ENCODE results near the gene COPZ1. TPM values are rescaled to one million over a fixed set of nuclear protein-coding genes. Genes with fewer than 3 reads are reported as not detected.
A peak's percentile ranks its signal among the peaks of the same experiment; 100 is the strongest.

COPZ1 gene
- total RNA-seq, 4 donors from 2014 or later, result 91.8 to 145 (median 107) TPM

- H3K27me3 ChIP-seq, result no peaks in the 10 kb centered on the region
- intact Hi-C loops (cut with DNase I; ENCODE audit: low total_unique reads) (no loop called here), in situ Hi-C loops (cut with MboI; ENCODE audit: low sequenced_read_pairs in 4 of 4) (loop anchor here (5.0 to 25.0 kb wide), 5 partner anchors 91 to 381 kb away; partner anchors contain the start of genes HOXC10 (in 2 of the 4), HOXC8 (in 2 of the 4) and HOXC9 (in 2 of the 4))
- ATAC-seq (peak in 1 of 2 donors; percentile 3), DNase-seq (no peak)
- H3K4me1 ChIP-seq, result peaks cover 29 to 30% of the 10 kb centered on the region in 2 donors
- H3K4me3 ChIP-seq, result peak overlapping the region; percentile 46 to 68 (median 48)
- H3K27ac ChIP-seq, result peak overlapping the region in 1 of 4 donors; percentile 45
- H3K36me3 ChIP-seq, result no peaks in the 10 kb centered on the region
- H3K9me3 ChIP-seq, result no peaks in the 10 kb centered on the region
- TF ChIP-seq CTCF (IDR thresholded peaks at IDR 0.05 in 4 of 5, conservative IDR thresholded peaks at IDR 0.05 in 1 of 5) (no peak), POLR2A (IDR thresholded peaks at IDR 0.05) (no peak)
Observed at GRCh38 chr12:54368025-54368708, 43.2 kb downstream of the COPZ1 start.

GRCh38 chr12:54368709-54369596 is 44.0 kb downstream of the COPZ1 start:
- Histone ChIP-seq H3K36me3 (no peaks in the 10 kb centered on the region), H3K9me3 (no peaks in the 10 kb centered on the region), H3K27me3 (no peaks in the 10 kb centered on the region), H3K4me1 (peaks cover 29 to 30% of the 10 kb centered on the region in 2 donors), H3K27ac (peak overlapping the region; percentile 34 to 60 (median 50)), H3K4me3 (peak overlapping the region; percentile 46 to 68 (median 48))
- peak; percentile 74 to 87 (median 79) for TF ChIP-seq CTCF (IDR thresholded peaks at IDR 0.05 in 4 of 5, conservative IDR thresholded peaks at IDR 0.05 in 1 of 5)
- no peak for TF ChIP-seq POLR2A (IDR thresholded peaks at IDR 0.05)
- in situ Hi-C loops (cut with MboI; ENCODE audit: low sequenced_read_pairs in 4 of 4) (loop anchor here (5.0 to 25.0 kb wide), 5 partner anchors 92 to 382 kb away; partner anchors contain the start of genes HOXC10 (in 2 of the 4), HOXC8 (in 2 of the 4) and HOXC9 (in 2 of the 4)), intact Hi-C loops (cut with DNase I; ENCODE audit: low total_unique reads) (no loop called here)
- ATAC-seq (peak; percentile 73 to 78), DNase-seq (peak; percentile 76 to 81)

GRCh38 chr12:54369597-54370131 is 44.7 kb downstream of the COPZ1 start:
- H3K27ac ChIP-seq, result peak overlapping the region; percentile 34 to 60 (median 50)
- H3K9me3 ChIP-seq, result no peaks in the 10 kb centered on the region
- peaks cover 30 to 33% of the 10 kb centered on the region in 2 donors for H3K4me1 ChIP-seq
- H3K27me3 ChIP-seq, result no peaks in the 10 kb centered on the region
- peak overlapping the region; percentile 46 to 68 (median 48) for H3K4me3 ChIP-seq
- TF ChIP-seq CTCF (IDR thresholded peaks at IDR 0.05 in 4 of 5, conservative IDR thresholded peaks at IDR 0.05 in 1 of 5) (no peak), POLR2A (IDR thresholded peaks at IDR 0.05) (no peak)
- DNase-seq (no peak), ATAC-seq (no peak)
- H3K36me3 ChIP-seq, result no peaks in the 10 kb centered on the region
- in situ Hi-C loops (cut with MboI; ENCODE audit: low sequenced_read_pairs in 4 of 4), result loop anchor here (5.0 to 25.0 kb wide), 5 partner anchors 92 to 382 kb away; partner anchors contain the start of genes HOXC10 (in 2 of the 4), HOXC8 (in 2 of the 4) and HOXC9 (in 2 of the 4)
- intact Hi-C loops (cut with DNase I; ENCODE audit: low total_unique reads), result loop anchor here (1.0 to 10.0 kb wide), 2 partner anchors 10 to 645 kb away; partner anchors contain the start of gene CALCOCO1

- ATAC-seq, result peak; percentile 69 to 75
- intact Hi-C loops (cut with DNase I; ENCODE audit: low total_unique reads), result loop anchor here (1.0 to 10.0 kb wide), 2 partner anchors 9 to 645 kb away; partner anchors contain the start of gene CALCOCO1
- H3K9me3 ChIP-seq, result no peaks in the 10 kb centered on the region
- TF ChIP-seq POLR2A (IDR thresholded peaks at IDR 0.05) (no peak), CTCF (IDR thresholded peaks at IDR 0.05 in 4 of 5, conservative IDR thresholded peaks at IDR 0.05 in 1 of 5) (peak; percentile 94 to 98 (median 97))
- DNase-seq, result peak in 1 of 2 donors; percentile 76
- peak overlapping the region; percentile 46 to 68 (median 48) for H3K4me3 ChIP-seq
- in situ Hi-C loops (cut with MboI; ENCODE audit: low sequenced_read_pairs in 4 of 4), result loop anchor here (25.0 kb wide), 2 partner anchors 358 to 383 kb away; partner anchors contain the start of genes HOXC10 (in 2 of the 4), HOXC8 (in 2 of the 4) and HOXC9 (in 2 of the 4)
- H3K4me1 ChIP-seq, result peaks cover 36 to 38% of the 10 kb centered on the region in 2 donors
- H3K27me3 ChIP-seq, result no peaks in the 10 kb centered on the region
- H3K36me3 ChIP-seq, result no peaks in the 10 kb centered on the region
- peak overlapping the region; percentile 34 to 60 (median 50) for H3K27ac ChIP-seq
Observed at GRCh38 chr12:54370171-54370730, 45.3 kb downstream of the COPZ1 start.

Data from gastrocnemius medialis (tissue), 4 donors.